HEK293 (cell line): ENCODE measurements around the gene CUEDC1.

ENCODE experiments used
- CTCF ChIA-PET: fragments of 350-600 bp; formaldehyde crosslinking; extraction: SDS; loops from one replicate; lab custom pipeline; 2021; ENCODE audit warnings: antibody characterized with exemption; lab: Yijun Ruan, JAX
- POLR2A ChIA-PET: fragments of 300-600 bp; formaldehyde crosslinking; extraction: SDS; loops from one replicate; lab custom pipeline; 2020; ENCODE audit warnings: antibody characterized with exemption, inconsistent platforms; lab: Yijun Ruan, JAX
- H3K27ac ChIP-seq: fragments of 200-500 bp; sonication (Bioruptor generic); 2 replicates; pipeline ENCODE4 v1.5.1; 2014; ENCODE audit warnings: low read depth, low read length, control low read depth, inconsistent platforms; ENCODE audit errors: extremely low read depth
- H3K36me3 ChIP-seq, 2 experiments: fragments of 200-500 bp in 1 of 2; sonication (Bioruptor generic) in 1 of 2; 1 replicate in 1 of 2; 2 replicates in 1 of 2; pipeline ENCODE4 v1.5.1; 2014 to 2017; ENCODE audit warnings: inconsistent platforms in 2 of 2, low read length in 2 of 2; ENCODE audit not compliant: control insufficient read depth in 2 of 2, insufficient read depth in 1 of 2
- H3K4me1 ChIP-seq: fragments of 200-500 bp; sonication (Bioruptor generic); 2 replicates; pipeline ENCODE4 v1.5.1; 2014; ENCODE audit warnings: mild to moderate bottlenecking, low read length, inconsistent platforms; ENCODE audit not compliant: control insufficient read depth, insufficient read depth
- H3K4me3 ChIP-seq: 2 replicates; pipeline ENCODE4 v1.5.1; 2011; ENCODE audit warnings: low read depth, mild to moderate bottlenecking, control low read depth, low read length, moderate library complexity
- H3K9me3 ChIP-seq: fragments of 200-500 bp; sonication (Bioruptor generic); 2 replicates; pipeline ENCODE4 v1.5.1; 2014; ENCODE audit warnings: low read depth, low read length, inconsistent platforms; ENCODE audit not compliant: control insufficient read depth, insufficient read depth
- KLF10 ChIP-seq: fragments of 450-650 bp; IDR thresholded peaks from 2 replicates; pipeline ENCODE4 v1.5.1; 2018; ENCODE audit warnings: missing biosample characterization, mild to moderate bottlenecking, missing genetic modification characterization
- KLF7 ChIP-seq: fragments of 450-650 bp; formaldehyde crosslinking; IDR thresholded peaks from 2 replicates; pipeline ENCODE4 v1.5.1; 2016; ENCODE audit warnings: missing biosample characterization, missing genetic modification characterization, borderline replicate concordance
- PRDM1 ChIP-seq: fragments of 450-650 bp; formaldehyde crosslinking; IDR thresholded peaks from 2 replicates; pipeline ENCODE4; 2016; ENCODE audit warnings: missing biosample characterization, missing genetic modification characterization
- ZEB2 ChIP-seq: fragments of 450-650 bp; formaldehyde crosslinking; IDR thresholded peaks from 2 replicates; pipeline ENCODE4 v1.5.1; 2016; ENCODE audit warnings: missing biosample characterization, missing genetic modification characterization
- ZFP69B ChIP-seq: fragments of 450-650 bp; formaldehyde crosslinking; IDR thresholded peaks from 2 replicates; pipeline ENCODE4 v1.5.1; 2016; ENCODE audit warnings: missing biosample characterization, missing genetic modification characterization
- ZNF10 ChIP-seq: fragments of 450-650 bp; formaldehyde crosslinking; IDR thresholded peaks from 2 replicates; pipeline ENCODE4 v1.5.1; 2017; ENCODE audit warnings: missing biosample characterization, missing genetic modification characterization
- ZNF24 ChIP-seq: fragments of 450-650 bp; formaldehyde crosslinking; IDR thresholded peaks from 2 replicates; pipeline ENCODE4 v1.5.1; 2016; ENCODE audit warnings: missing biosample characterization, missing genetic modification characterization
- ZNF335 ChIP-seq: fragments of 450-650 bp; formaldehyde crosslinking; conservative IDR thresholded peaks from 2 replicates; pipeline ENCODE4 v1.5.1; 2016; ENCODE audit warnings: missing biosample characterization, missing genetic modification characterization
- ZNF341 ChIP-seq: fragments of 450-650 bp; formaldehyde crosslinking; IDR thresholded peaks from 2 replicates; pipeline ENCODE4; 2016; ENCODE audit warnings: low read depth, missing biosample characterization, missing genetic modification characterization
- ZNF404 ChIP-seq: fragments of 450-650 bp; formaldehyde crosslinking; IDR thresholded peaks from 2 replicates; pipeline ENCODE4 v1.5.1; 2017; ENCODE audit warnings: missing biosample characterization, missing genetic modification characterization
- ZNF596 ChIP-seq: fragments of 450-650 bp; IDR thresholded peaks from 2 replicates; pipeline ENCODE4 v1.5.0; 2018; ENCODE audit warnings: missing biosample characterization, mild to moderate bottlenecking, missing genetic modification characterization, moderate library complexity
- ZNF626 ChIP-seq: fragments of 450-650 bp; sonication (Bioruptor Pico); formaldehyde crosslinking; IDR thresholded peaks from 2 replicates; pipeline ENCODE4 v1.5.1; 2018; ENCODE audit warnings: missing biosample characterization, missing genetic modification characterization, inconsistent platforms
- ZNF701 ChIP-seq: fragments of 450-650 bp; formaldehyde crosslinking; IDR thresholded peaks from 2 replicates; pipeline ENCODE4 v1.5.1; 2016; ENCODE audit warnings: missing biosample characterization, missing genetic modification characterization
- ZSCAN30 ChIP-seq: fragments of 450-650 bp; IDR thresholded peaks from 2 replicates; pipeline ENCODE4 v1.5.1; 2018; ENCODE audit warnings: missing biosample characterization, mild to moderate bottlenecking, missing genetic modification characterization, moderate library complexity
- TF ChIP-seq, protein P1 (sequence below): fragments of 450-650 bp; formaldehyde crosslinking; IDR thresholded peaks from 2 replicates; pipeline ENCODE4 v1.5.1; 2016; ENCODE audit warnings: missing biosample characterization, missing genetic modification characterization
- TF ChIP-seq, protein P2 (sequence below): fragments of 450-650 bp; formaldehyde crosslinking; IDR thresholded peaks from 2 replicates; pipeline ENCODE4 v1.5.1; 2016; ENCODE audit warnings: missing biosample characterization, missing genetic modification characterization, low read depth
- TF ChIP-seq, protein P3 (sequence below): fragments of 450-650 bp; formaldehyde crosslinking; IDR thresholded peaks from 2 replicates; pipeline ENCODE4 v1.5.1; 2017; ENCODE audit warnings: missing biosample characterization, mild to moderate bottlenecking, missing genetic modification characterization, moderate library complexity
- TF ChIP-seq, protein P4 (sequence below): fragments of 450-650 bp; IDR thresholded peaks from 2 replicates; pipeline ENCODE4 v1.5.1; 2018; ENCODE audit warnings: missing biosample characterization, mild to moderate bottlenecking, missing genetic modification characterization
- TF ChIP-seq, protein P5 (sequence below): fragments of 450-650 bp; formaldehyde crosslinking; IDR thresholded peaks from 2 replicates; pipeline ENCODE4 v1.5.1; 2016; ENCODE audit warnings: missing biosample characterization, missing genetic modification characterization
- TF ChIP-seq, protein P6 (sequence below): fragments of 450-650 bp; formaldehyde crosslinking; IDR thresholded peaks from 2 replicates; pipeline ENCODE4 v1.5.1; 2017; ENCODE audit warnings: missing biosample characterization, missing genetic modification characterization
- TF ChIP-seq, protein P7 (sequence below): IDR thresholded peaks from 2 replicates; pipeline ENCODE4 v1.6.1; 2011; ENCODE audit warnings: mild to moderate bottlenecking, low read depth, low read length, borderline replicate concordance
- TF ChIP-seq, protein P8 (sequence below): fragments of 450-650 bp; formaldehyde crosslinking; IDR thresholded peaks from 2 replicates; pipeline ENCODE4; 2016; ENCODE audit warnings: missing biosample characterization, missing genetic modification characterization

Gene CUEDC1

DNA sequence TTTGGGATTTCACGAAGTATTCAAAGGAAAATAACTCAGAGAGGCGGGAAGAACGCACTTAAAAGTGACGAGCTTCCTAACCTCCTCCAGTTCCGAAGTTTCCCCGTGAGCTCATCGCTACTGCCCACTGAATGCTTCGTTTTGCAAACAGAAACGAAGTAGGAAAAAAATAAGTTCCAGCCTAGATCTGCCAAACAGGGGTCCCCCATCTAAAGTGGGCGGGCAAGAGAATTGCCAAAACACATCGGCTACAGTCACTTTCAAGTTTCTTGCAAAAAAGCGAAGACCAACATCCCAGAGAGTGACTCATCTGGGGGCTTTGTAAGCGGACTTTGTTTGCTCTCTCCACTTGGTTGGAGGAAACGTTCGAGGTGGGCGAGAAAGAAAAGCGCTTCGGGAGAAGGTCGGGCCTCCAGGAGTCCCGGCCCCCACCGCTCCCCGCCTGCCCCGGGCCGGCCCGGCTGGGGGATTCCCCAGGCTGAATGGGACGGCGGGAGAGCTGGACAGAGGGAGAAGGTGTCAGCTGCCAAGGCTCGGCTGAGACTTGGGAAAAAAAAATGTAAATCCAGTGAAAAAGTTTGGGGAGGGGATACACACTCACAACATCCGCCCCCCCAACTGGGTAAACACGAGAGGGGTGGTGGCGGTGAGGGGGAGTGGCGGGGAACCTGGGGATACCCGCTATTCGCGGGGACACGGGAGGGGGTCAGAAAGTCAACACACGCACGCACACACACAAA lies 31.8 kb upstream of the CUEDC1 start (continued):
- TF ChIP-seq KLF10 (tag by site-specific recombination): peak; percentile 32; the same call in 1 of the 2 replicates
- no peak for TF ChIP-seq KLF7 (tag by site-specific recombination)
- peak; percentile 84 for TF ChIP-seq PRDM1 (tag by site-specific recombination)
- peak; percentile 76 for TF ChIP-seq ZNF341 (tag by site-specific recombination)
- TF ChIP-seq, protein P1, sequence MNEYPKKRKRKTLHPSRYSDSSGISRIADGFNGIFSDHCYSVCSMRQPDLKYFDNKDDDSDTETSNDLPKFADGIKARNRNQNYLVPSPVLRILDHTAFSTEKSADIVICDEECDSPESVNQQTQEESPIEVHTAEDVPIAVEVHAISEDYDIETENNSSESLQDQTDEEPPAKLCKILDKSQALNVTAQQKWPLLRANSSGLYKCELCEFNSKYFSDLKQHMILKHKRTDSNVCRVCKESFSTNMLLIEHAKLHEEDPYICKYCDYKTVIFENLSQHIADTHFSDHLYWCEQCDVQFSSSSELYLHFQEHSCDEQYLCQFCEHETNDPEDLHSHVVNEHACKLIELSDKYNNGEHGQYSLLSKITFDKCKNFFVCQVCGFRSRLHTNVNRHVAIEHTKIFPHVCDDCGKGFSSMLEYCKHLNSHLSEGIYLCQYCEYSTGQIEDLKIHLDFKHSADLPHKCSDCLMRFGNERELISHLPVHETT: no peak
- TF ChIP-seq ZFP69B (tag by site-specific recombination): 0 out of 2 replicates have a peak, but pooled peaks have one; percentile 41
- peak; percentile 77 for TF ChIP-seq ZNF335 (tag by site-specific recombination)
- TF ChIP-seq, protein P2, sequence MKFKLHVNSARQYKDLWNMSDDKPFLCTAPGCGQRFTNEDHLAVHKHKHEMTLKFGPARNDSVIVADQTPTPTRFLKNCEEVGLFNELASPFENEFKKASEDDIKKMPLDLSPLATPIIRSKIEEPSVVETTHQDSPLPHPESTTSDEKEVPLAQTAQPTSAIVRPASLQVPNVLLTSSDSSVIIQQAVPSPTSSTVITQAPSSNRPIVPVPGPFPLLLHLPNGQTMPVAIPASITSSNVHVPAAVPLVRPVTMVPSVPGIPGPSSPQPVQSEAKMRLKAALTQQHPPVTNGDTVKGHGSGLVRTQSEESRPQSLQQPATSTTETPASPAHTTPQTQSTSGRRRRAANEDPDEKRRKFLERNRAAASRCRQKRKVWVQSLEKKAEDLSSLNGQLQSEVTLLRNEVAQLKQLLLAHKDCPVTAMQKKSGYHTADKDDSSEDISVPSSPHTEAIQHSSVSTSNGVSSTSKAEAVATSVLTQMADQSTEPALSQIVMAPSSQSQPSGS (tag by site-specific recombination): peak; percentile 10; the same call in 1 of the 2 replicates
- TF ChIP-seq, protein P3, sequence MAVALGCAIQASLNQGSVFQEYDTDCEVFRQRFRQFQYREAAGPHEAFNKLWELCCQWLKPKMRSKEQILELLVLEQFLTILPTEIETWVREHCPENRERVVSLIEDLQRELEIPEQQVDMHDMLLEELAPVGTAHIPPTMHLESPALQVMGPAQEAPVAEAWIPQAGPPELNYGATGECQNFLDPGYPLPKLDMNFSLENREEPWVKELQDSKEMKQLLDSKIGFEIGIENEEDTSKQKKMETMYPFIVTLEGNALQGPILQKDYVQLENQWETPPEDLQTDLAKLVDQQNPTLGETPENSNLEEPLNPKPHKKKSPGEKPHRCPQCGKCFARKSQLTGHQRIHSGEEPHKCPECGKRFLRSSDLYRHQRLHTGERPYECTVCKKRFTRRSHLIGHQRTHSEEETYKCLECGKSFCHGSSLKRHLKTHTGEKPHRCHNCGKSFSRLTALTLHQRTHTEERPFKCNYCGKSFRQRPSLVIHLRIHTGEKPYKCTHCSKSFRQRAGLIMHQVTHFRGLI (tag by site-specific recombination): peak; percentile 32; the same call in 1 of the 2 replicates
- TF ChIP-seq, protein P4, sequence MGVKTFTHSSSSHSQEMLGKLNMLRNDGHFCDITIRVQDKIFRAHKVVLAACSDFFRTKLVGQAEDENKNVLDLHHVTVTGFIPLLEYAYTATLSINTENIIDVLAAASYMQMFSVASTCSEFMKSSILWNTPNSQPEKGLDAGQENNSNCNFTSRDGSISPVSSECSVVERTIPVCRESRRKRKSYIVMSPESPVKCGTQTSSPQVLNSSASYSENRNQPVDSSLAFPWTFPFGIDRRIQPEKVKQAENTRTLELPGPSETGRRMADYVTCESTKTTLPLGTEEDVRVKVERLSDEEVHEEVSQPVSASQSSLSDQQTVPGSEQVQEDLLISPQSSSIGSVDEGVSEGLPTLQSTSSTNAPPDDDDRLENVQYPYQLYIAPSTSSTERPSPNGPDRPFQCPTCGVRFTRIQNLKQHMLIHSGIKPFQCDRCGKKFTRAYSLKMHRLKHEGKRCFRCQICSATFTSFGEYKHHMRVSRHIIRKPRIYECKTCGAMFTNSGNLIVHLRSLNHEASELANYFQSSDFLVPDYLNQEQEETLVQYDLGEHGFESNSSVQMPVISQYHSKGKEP (tag by site-specific recombination): 0 out of 2 replicates have a peak, but pooled peaks have one; percentile 4
- TF ChIP-seq, protein P5, sequence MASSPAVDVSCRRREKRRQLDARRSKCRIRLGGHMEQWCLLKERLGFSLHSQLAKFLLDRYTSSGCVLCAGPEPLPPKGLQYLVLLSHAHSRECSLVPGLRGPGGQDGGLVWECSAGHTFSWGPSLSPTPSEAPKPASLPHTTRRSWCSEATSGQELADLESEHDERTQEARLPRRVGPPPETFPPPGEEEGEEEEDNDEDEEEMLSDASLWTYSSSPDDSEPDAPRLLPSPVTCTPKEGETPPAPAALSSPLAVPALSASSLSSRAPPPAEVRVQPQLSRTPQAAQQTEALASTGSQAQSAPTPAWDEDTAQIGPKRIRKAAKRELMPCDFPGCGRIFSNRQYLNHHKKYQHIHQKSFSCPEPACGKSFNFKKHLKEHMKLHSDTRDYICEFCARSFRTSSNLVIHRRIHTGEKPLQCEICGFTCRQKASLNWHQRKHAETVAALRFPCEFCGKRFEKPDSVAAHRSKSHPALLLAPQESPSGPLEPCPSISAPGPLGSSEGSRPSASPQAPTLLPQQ (tag by site-specific recombination): peak; percentile 41; the same call in 1 of the 2 replicates
- TF ChIP-seq ZSCAN30 (tag by site-specific recombination): 0 out of 2 replicates have a peak, but pooled peaks have one; percentile 18
- TF ChIP-seq ZNF596 (tag by site-specific recombination): no peak
- TF ChIP-seq, all 188 proteins: peak for 28

DNA sequence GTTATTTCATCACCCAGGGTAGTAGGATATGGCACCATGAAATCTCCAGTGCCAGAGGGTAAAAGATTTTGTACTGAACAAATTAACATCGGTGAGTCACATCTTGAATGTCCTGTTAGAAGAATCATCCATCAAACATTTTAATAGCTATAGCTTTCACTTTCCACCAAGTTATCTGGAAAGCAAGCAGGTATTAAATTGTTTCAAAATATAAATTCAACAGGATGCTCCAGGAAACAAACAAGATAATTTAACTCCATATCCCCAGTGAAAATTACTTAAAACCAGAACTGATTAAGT lies 30.4 kb upstream of the CUEDC1 start:
- H3K4me3 ChIP-seq: peak overlapping the region; percentile 1; the same call in 1 of the 2 replicates
- H3K27ac ChIP-seq: no peak overlapping the region
- peaks cover 33% of the 10 kb centered on the region for H3K4me1 ChIP-seq
- POLR2A ChIA-PET: interaction anchor here (1.2 to 3.6 kb wide), 9 partner anchors 13 to 126 kb away, joined by 3 to 26 read pairs (median 9); partner anchors contain the start of genes CUEDC1 and SRSF1
- CTCF ChIA-PET: interaction anchor here (0.6 to 3.6 kb wide), 19 partner anchors 9 to 153 kb away, joined by 3 to 31 read pairs (median 6); partner anchors contain the start of genes CUEDC1 and MRPS23
- H3K9me3 ChIP-seq: no peaks in the 10 kb centered on the region
- peaks cover 19 to 33% of the 10 kb centered on the region in 2 experiments; a peak in 2 of 3 replicates for H3K36me3 ChIP-seq
- TF ChIP-seq, protein P6, sequence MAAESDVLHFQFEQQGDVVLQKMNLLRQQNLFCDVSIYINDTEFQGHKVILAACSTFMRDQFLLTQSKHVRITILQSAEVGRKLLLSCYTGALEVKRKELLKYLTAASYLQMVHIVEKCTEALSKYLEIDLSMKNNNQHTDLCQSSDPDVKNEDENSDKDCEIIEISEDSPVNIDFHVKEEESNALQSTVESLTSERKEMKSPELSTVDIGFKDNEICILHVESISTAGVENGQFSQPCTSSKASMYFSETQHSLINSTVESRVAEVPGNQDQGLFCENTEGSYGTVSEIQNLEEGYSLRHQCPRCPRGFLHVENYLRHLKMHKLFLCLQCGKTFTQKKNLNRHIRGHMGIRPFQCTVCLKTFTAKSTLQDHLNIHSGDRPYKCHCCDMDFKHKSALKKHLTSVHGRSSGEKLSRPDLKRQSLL (tag by site-specific recombination): no peak
- TF ChIP-seq, protein P7, sequence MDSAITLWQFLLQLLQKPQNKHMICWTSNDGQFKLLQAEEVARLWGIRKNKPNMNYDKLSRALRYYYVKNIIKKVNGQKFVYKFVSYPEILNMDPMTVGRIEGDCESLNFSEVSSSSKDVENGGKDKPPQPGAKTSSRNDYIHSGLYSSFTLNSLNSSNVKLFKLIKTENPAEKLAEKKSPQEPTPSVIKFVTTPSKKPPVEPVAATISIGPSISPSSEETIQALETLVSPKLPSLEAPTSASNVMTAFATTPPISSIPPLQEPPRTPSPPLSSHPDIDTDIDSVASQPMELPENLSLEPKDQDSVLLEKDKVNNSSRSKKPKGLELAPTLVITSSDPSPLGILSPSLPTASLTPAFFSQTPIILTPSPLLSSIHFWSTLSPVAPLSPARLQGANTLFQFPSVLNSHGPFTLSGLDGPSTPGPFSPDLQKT: no peak
- TF ChIP-seq KLF10 (tag by site-specific recombination): 0 out of 2 replicates have a peak, but pooled peaks have one; percentile 37
- no peak for TF ChIP-seq ZNF10 (tag by site-specific recombination)
- no peak for TF ChIP-seq ZNF701 (tag by site-specific recombination)
- no peak for TF ChIP-seq ZNF404 (tag by site-specific recombination)
- peak; percentile 62 for TF ChIP-seq ZEB2 (tag by site-specific recombination)
- TF ChIP-seq, protein P8, sequence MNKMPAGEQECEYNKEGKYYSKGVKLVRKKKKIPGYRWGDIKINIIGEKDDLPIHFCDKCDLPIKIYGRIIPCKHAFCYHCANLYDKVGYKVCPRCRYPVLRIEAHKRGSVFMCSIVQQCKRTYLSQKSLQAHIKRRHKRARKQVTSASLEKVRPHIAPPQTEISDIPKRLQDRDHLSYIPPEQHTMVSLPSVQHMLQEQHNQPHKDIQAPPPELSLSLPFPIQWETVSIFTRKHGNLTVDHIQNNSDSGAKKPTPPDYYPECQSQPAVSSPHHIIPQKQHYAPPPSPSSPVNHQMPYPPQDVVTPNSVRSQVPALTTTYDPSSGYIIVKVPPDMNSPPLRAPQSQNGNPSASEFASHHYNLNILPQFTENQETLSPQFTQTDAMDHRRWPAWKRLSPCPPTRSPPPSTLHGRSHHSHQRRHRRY: no peak
- no peak for TF ChIP-seq ZNF24
- TF ChIP-seq ZNF626: no peak
